Activated CD8-positive, alpha-beta memory T cell treated with anti-CD3 and anti-CD28 coated beads, Interleukin-2, amount 50 U/mL, for 24 hours (primary cell): ENCODE results near the gene DIP2C.
"Not testable (repeated sequence)": the region's sequence is repeated elsewhere in the genome, so short reads cannot be mapped to it uniquely, and the experiment has no call there.

Experiments used
- DNase-seq: peaks from one replicate; pipeline ENCODE4 v3.0.0-alpha.2; 2020; ENCODE audit errors: extremely low read depth

The DIP2C gene

DNA sequence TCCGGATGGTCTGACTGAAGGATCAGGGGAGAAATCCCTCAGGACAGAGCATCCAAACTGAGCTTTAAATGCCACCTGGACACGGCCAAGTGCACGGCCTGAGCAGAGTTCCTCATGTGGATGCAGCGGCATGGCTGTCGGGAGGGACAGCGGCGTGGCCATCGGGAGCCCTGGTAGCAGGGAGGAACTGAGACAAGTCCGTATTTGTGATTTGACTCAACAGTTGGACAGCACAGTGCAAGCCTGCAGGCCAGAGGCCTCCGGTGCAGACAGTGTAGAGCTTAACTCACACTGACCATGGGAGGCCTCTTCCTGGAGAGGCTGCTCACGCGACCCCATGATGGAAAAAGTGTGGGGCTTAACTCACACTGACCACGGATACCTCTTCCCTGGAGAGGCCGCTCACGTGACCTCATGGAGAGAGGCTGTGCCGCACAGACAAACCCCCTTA is 207.4 kb downstream of the DIP2C start:
- DNase-seq = no peak

DNA sequence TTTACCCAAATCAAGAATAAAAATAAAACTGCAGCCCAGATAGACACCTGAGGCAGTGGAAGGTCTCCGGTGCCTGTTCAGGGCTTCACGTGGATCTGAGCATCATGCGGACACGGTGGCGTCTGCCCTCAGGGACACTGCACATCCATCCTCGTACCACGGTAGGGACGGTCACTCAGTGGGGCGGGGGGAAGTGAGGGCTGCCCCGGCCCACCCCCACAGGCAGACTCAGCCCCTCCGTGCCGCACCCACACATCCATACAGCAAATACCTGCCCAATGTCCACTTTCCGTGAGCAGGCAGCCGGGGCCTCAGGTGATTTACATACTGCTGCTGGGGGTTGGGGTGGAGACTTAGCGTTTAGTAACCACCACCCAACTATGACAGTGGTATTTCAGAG is 207.8 kb downstream of the DIP2C start:
- no peak for DNase-seq

DNA sequence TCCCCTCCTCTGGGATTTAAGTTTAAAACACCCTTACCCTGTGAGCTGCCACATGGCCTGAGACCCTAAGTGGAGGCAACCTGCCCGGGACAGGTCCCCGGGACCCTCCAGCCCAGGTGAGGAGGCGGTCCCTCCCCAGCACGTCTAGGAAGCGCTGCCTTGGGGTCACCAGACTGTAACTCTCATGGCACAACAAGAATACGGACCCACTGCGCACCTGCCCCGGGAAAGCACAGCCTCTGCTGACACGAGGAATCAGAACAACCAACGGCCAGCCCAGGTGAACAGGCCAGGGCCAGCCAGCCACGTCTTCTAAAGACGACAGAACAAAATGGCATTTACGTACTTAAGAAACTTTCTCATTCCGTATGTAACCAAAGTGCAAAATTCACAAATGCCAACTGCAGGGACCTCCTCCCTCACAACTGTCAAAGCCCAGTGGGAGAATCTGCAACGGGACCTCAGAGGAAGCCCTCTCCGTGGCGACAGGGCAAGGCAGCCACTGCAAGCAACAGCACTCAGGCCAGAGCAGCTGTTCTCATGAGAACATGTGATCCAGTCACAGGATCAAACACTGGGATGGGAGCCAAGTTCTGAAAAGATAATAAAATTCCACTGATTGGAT is 208.4 kb downstream of the DIP2C start:
- DNase-seq = no peak

DNA sequence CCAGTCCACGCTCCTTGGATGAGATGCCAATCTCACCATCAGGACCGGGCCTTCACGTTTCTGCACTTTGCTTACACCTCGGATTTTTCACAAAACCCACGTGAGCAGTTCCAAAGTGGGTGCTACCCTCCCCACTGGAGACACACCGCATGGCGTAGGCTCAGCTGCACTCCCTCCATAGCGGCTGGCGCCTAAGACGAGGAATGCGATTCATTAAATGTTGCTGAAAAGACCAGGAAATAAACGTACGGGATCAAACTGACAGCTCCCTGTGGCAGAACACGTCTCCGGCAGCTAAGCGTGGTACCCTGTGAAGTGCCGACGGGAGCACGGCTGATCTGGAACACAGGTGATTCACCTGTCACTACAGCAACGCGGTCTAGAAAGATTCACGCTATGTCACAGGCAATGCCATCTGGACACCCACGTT is 209.0 kb downstream of the DIP2C start:
- no peak for DNase-seq

DNA sequence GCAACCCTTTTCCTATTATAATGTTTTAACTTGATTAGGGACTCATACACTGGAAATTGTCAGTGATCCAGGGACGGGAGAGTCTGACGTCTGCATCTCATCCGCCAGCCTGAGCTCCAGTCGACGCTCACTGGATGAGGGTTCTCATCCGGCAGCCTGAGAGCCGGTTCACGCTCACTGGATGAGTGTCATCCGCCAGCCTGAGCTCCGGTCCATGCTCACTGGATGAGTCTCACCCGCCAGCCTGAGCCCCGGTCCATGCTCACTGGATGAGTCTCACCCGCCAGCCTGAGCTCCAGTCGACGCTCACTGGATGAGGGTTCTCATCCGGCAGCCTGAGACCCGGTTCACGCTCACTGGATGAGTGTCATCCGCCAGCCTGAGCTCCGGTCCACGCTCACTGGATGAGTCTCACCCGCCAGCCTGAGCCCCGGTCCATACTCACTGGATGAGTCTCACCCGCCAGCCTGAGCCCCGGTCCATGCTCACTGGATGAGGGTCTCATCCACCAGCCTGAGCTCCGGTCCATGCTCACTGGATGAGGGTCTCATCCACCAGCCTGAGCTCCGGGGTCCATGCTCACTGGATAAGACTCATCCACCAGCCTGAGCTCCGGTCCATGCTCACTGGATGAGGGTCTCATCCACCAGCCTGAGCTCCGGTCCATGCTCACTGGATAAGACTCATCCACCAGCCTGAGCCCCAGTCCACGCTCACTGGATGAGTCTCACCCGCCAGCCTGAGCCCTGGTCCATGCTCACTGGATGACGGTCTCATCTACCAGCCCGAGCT is 209.6 kb downstream of the DIP2C start:
- DNase-seq = not testable (repeated sequence)

DNA sequence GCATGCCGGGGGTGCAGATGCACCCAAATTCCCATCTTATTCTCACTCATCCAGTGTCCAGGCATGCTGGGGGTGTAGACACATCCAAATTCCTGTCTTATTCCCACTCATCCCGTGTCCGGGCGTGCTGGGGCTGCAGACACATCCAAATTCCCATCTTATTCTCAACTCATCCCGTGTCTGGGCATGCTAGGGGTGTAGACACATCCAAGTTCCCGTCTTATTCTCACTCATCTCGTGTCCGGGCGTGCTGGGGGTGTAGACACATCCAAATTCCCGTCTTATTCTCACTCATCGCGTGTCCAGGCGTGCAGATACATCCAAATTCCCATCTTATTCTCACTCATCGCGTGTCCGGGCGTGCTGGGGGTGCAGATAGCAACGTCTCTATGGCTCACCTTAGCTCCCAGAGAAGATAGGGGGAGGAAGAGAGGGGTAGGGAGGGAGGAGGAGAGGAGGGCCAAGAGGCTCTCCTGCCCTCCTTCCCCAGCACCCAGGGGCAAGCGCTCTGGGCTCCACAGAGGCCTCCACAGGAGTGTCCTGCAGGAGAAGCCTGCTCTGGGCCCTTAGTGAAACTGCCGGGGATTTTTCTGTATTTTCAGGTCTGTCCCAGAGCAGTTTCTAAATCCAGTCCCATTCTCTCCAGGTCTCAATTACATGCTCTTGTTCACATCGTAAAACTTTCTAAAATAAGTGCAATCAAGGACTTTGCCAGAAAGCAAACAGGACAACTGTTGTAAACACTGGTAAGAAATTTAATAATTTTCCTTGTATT is 210.8 kb downstream of the DIP2C start:
- no peak for DNase-seq

DNA sequence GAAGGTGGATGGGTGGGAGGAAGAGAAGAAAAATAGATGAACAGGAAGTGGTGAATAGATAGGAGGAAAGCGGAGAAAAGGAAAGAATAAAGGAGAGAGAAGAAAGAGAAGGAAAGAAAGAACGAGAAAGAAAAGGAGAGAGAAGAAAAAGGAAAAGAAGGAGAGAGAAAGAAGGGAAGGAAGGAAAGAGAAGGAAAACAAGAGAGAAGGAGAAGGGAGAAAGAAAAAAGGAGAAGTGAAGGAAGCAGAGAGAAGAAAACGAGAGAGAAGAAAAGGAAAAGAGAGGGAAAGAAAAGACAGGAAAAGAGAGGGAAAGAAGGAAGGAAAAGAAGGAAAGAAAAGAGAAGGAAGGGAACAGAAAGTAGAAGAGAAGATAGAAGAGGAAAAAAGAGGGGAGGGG is 211.8 kb downstream of the DIP2C start:
- DNase-seq = no peak

DNA sequence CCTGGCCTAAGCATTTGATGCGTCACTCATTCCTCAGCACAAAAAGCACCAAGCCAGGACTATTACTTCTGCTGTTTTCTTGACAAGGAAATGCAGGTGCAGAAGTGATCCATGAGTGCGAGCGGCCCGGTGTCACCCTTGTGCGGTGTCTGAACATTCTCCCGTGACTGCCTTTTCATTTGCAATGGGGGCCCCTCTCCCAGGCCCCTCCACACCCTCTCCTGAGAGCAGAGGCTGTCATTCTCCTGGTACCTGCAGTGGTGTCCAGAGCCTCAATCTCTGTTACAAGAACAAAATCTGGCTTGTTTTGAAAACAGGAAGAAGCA is 213.1 kb downstream of the DIP2C start:
- DNase-seq = no peak

DNA sequence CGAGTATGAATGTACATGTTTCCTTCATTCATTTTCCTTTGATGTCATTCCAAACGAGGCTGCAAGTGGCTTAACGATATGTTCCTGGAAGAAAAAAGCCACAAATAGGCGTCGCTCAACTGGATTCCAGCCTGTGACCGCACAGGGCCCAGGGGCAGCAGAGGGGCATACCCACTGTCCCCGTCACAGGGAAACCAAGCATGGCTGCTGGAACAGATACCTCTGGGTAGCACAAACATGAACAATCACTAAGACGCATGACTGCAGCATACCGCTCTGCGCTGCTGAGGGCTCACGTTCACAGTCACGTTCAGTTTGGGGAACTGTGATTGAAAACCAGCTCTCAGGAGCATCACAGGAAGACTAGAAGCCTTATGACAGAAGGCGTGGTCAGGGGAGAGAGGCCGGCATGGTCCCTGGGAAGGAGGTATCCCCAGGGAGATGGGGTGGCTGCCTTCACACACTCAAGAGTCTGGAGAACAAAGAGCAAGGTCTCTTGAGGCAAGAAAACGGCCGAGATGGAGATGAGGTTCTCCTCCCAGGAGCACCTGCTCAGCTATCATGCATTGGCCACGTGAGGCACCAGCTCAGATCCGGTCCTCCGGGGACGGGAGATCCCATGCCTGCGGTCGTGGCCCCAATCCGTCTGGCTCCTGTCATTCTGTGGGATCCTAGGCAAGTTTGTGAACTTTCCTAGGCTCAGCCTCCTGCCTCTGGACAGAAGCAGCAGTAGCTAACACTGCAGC is 213.6 kb downstream of the DIP2C start:
- no peak for DNase-seq

DNA sequence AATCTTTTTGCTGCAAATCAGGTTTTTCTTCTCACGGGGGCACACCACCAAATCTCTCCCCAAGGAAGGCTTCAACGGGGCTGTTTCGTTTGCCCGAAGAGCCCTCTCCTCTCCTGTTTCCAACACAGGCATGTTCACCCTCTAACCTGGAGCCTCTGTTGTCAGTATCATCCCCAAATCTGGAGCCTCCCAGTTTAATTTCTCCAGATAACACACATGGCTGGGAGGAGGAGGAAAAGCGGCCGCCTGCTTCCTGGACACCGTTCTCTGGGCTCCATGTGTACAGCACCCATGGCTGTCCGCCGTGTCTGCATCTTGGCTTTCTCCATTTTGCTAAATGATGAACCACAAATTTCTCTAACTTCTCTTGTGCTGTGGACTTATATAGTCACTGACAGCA is 214.5 kb downstream of the DIP2C start:
- no peak for DNase-seq

DNA sequence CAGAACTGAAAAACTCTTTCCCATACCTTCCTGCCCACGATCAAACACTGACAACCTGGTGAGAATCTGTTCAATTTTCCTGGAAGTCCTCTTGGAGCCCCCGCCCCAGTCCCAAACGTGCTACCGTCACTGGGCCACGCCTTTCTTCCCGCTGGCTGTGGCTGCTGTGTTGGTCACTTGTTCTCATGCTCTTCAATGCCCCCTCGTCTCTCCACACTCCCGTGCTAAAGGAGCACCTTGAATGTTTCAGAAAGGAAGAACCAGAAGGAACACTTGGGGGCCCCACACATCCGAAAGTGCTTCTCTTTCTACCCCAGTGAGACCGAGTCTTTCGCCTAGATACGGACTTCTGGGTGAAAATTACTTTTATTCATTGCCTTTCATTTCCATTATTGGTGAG is 215.1 kb downstream of the DIP2C start:
- no peak for DNase-seq

DNA sequence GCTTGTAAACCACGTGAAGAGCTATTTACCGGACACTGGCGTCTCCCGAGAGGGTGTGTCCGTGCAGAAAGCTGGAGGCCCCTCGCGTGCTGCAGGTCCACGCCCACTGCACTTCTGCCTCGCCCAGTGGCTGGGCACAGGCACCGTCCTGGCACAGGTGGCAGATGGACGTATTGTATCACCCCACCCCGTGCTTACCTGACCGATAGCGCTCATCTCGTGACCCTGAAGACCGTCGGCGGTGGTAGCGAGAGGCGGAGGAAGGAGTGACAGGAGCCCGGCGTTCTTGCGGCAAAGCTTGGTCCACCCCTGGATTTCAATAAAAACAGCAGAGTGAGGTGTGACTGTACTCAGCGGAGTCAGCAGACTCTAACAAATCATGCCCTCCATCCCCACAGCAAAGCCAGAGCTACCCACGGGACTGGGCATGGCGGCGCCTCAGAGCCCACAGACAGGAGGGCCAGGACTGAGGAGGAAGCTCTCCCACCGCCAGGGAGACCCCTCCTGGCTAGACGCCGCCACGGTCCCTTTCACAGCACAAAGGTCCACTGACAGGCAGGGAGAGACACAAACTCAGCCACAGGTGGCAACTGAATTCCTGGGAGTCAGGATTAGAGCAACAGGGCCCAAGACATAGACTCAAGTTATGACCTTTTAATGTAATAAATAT is 217.1 kb downstream of the DIP2C start:
- no peak for DNase-seq

DNA sequence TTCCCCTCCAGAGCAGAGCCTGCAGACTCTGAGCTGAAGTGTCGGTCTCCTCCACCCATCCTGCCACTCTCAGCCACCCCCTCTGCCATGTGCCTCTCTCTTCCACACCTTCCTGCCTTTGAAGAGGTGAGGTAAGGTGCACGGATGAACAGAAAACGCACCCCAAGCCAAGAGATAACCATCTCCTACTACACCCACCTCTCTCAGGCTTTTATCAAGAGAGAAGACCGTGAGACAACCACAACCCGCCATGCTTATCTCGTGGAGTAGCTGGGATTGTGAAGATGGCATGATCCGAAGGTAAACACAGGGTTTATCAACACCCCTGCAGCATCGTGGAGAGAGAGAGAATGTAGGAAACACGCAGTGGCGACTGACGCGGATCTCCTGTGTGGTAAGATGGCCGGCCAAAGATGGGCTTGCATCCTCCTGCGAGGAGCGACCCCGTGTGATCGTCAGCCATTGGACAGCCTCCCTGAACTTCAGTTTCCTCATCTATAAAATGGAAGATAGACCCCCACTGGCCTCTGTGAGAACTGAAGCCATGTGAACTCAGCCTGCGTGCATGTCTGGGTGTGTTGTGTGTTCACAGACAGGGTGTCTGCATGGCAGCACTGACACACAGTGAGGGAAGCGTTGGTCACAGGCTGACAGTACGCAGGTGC is 219.0 kb downstream of the DIP2C start:
- no peak for DNase-seq

DNA sequence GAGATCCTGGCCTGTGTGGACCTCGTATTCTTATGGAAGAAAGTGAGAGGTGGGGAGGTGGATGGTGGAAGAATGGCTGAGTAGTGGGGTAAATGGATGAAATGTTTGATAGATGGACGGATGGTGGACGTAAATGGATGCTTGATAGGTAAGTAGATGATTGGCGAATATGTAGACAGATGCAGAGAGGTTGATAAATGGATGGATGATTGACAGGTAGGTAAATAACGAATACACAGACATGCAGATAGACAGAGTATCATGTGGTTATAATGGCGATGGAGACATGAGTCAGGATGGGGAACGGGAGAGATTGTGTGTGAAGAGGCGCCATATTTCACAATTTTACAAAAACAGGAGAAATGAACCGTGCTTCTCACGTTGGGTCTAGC is 219.5 kb downstream of the DIP2C start:
- DNase-seq = no peak

DNA sequence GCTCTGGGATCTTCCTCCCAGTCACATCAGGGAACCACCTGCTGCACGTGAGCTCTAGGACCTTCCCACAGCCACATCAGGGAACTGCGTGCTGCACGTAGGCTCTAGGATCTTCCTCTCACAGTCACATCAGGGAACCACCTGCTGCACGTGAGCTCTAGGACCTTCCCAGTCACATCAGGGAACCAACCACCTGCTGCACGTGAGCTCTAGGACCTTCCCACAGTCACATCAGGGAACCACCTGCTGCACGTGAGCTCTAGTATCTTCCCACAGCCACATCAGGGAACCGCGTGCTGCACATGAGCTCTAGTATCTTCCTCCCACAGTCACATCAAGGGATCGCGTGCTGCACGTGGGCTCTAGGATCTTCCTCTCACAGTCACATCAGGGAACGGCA is 229.7 kb downstream of the DIP2C start:
- DNase-seq = no peak

DNA sequence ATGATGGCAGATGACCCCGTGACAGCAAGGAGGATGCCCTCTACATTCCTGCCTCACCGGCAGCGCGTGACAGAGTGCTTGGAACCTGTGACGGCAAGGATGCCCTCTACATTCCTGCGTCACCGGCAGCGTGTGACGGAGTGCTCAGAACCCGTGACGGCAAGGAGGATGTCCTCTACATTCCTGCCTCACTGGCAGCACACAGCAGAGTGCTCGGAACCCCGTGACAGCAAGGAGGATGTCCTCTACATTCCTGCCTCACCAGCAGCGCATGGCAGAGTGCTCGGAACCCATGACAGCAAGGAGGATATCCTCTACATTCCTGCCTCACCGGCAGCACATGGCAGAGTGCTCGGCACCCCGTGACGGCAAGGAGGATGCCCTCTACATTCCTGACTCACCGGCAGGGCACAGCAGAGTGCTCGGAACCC is 231.0 kb downstream of the DIP2C start:
- no peak for DNase-seq

DNA sequence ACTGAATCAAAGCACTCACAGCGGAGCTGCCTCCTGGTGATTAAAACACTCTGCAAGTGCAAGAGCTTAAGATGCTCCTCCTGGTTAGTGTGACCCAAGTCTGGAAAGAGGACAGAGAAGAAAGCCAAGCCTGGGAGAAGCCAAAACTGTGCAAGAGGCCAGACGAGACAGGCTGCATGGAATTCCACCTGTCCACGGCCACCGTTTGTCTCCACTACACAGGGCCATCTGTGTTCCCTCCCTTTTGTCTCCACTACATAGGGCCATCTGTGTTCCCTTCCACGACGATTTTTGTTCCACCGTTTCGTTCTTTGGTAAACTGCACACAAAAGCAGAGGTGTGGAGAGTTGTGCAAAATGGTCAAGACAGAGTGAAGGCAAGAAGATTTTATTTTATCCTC is 233.0 kb downstream of the DIP2C start:
- no peak for DNase-seq

DNA sequence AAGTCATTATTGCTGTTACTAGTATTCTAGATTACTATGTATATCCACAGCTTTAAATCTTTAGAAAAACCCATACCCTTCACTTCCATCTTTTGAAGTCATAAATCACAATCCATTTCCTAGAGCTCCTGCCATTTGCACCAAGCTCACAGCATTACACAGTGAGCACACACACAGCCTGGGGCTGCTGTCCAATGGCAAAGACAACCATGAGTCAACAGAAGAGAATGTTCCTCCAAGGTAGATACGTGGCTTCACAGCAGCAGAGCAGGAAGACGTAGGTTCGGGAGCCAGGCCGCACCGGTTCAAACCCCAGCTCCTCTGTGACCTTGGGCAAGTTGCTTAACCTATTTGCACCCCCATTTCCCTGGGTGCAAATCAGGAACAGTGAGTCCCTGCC is 234.6 kb downstream of the DIP2C start:
- DNase-seq = no peak

DNA sequence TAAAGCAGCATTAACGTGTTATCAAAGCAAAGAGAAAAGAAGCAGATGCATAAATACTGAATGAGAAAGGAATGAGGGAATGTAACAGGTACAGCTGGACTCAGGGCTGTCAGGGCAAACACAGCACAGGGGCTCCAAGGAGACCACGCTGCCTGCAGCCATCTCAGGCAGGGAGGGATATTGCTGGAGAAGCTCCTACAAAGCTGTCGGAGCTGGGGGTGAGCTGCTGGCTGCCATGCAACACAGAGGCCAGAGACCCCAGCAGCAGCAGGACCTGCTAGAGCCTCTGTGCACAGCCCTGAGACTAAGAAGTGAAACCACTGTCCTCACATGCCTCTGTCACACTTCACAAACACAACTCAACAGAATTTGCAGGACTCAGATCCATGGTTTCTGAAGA is 235.8 kb downstream of the DIP2C start:
- no peak for DNase-seq

DNA sequence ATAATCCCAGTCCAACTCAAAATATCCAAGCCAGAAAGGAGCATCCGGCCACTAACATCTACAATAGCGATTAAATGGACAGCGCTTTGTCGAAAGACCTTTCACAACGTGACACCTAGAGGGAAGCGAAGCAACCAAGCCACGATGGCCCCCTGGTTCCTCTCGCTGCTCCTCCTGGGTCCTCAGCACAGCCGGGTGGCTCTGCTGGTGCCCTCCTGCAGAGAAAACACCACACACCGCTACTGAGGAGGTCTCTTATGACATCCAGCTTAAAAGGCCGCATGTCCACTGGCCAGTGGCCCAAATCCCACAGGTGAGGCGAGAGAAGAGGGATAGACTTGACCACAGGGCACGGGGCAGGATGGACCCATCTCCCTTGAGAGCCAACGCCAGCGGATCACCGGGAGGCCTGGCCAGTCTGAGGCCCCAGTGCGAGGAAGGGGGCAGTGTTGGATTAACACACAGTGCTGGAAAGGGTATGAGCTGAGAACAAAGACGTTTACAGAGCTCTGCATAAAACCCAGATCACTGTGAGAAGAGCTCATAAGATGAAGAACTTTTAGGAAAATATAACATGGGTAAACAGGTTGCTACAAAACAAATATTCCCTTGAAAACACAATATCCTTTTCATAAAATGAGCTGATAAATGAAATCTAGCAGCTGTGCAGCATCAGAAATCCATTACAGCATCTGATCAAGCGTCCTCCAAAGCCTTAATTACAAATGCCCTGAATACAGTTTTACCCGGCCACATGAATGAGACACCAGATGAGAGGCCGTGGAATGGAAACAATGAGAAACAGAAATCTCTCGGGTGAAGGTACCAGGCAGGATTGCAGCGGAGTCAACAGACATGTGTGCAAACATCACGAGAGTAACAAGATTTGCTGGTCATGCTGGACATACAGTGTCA is 236.7 kb downstream of the DIP2C start:
- DNase-seq = no peak
